ENCODE measurements around the gene NBPF3. TPM values are rescaled to one million over a fixed set of nuclear protein-coding genes. Genes with fewer than 3 reads are reported as not detected.

Gene NBPF3
- total and polyA plus RNA-seq, 7 donors: 2.0 to 11.6 (median 4.9) TPM

GRCh38 chr1:21509351-21510112 is 69.6 kb downstream of the NBPF3 start, which contains the start of gene ALPL:
Gene ALPL, plus strand, starts transcription at chr1:21509423. Its CDS starts 44,659 bp downstream, at chr1:21554082.
- H3K27me3 ChIP-seq: peaks cover 11 to 51% (median 35%) of the 10 kb centered on the region in 3 donors
- intact Hi-C loops (cut with DNase I): loop anchor here (2.0 kb wide), 2 partner anchors 65 to 149 kb away; no protein-coding TSS in a partner anchor
- H3K36me3 ChIP-seq: no peaks in the 10 kb centered on the region
- peaks cover 0 to 33% (median 27%) of the 10 kb centered on the region in 4 donors for H3K4me1 ChIP-seq
- H3K4me3 ChIP-seq: peak within 1 kb of the TSS in 3 of 4 donors; percentile 7 to 36 (median 33)
- 7 to 21% methylated on average over 67 of the region's 67 CpGs for WGBS, 2 donors
- DNase-seq: no peak
- no peaks in the 10 kb centered on the region for H3K9me3 ChIP-seq
- no peak within 1 kb of the TSS for H3K27ac ChIP-seq
- TF ChIP-seq CTCF (IDR thresholded peaks at IDR 0.05): no peak
- TF ChIP-seq EP300 (IDR thresholded peaks at IDR 0.05): no peak
- no peak for TF ChIP-seq POLR2AphosphoS5 (IDR thresholded peaks at IDR 0.05)
- no peak for TF ChIP-seq POLR2A (IDR thresholded peaks at IDR 0.05)

- H3K27me3 ChIP-seq: peaks cover 11 to 51% (median 35%) of the 10 kb centered on the region in 3 donors
Observed at GRCh38 chr1:21510113-21510493, 70.2 kb downstream of the NBPF3 start.

GRCh38 chr1:21510885-21511578 is 71.1 kb downstream of the NBPF3 start:
- H3K27ac ChIP-seq: peak overlapping the region in 2 of 4 donors; percentile 47 to 65
- H3K27me3 ChIP-seq: peaks cover 11 to 43% (median 35%) of the 10 kb centered on the region in 3 donors
- DNase-seq: no peak
- no peaks in the 10 kb centered on the region for H3K9me3 ChIP-seq
- no peak for TF ChIP-seq CTCF (IDR thresholded peaks at IDR 0.05)
- no peak for TF ChIP-seq POLR2A (IDR thresholded peaks at IDR 0.05)
- no peaks in the 10 kb centered on the region for H3K36me3 ChIP-seq
- peaks cover 0 to 33% (median 27%) of the 10 kb centered on the region in 4 donors for H3K4me1 ChIP-seq
- no peak overlapping the region for H3K4me3 ChIP-seq
- intact Hi-C loops (cut with DNase I): no loop called here
- WGBS, 2 donors: 83 to 86% methylated on average over 9 of the region's 9 CpGs

More at GRCh38 chr1:21510113-21510493, 70.2 kb downstream of the NBPF3 start:
- Histone ChIP-seq H3K4me1 (peaks cover 0 to 33% (median 27%) of the 10 kb centered on the region in 4 donors), H3K4me3 (no peak overlapping the region), H3K27ac (no peak overlapping the region), H3K36me3 (no peaks in the 10 kb centered on the region), H3K9me3 (no peaks in the 10 kb centered on the region)
- DNase-seq: no peak
- intact Hi-C loops (cut with DNase I): no loop called here
- WGBS, 2 donors: 47 to 73% methylated on average over 12 of the region's 12 CpGs
- TF ChIP-seq CTCF (IDR thresholded peaks at IDR 0.05): no peak

- peaks cover 11 to 35% (median 27%) of the 10 kb centered on the region in 3 donors for H3K27me3 ChIP-seq
- intact Hi-C loops (cut with DNase I): no loop called here
- peak; percentile 72 for DNase-seq
Observed at GRCh38 chr1:21511579-21512522, 71.9 kb downstream of the NBPF3 start.

More at GRCh38 chr1:21511579-21512522, 71.9 kb downstream of the NBPF3 start:
- Histone ChIP-seq H3K27ac (peak overlapping the region in 2 of 4 donors; percentile 47 to 65), H3K36me3 (no peaks in the 10 kb centered on the region), H3K4me1 (peaks cover 0 to 33% (median 27%) of the 10 kb centered on the region in 4 donors), H3K4me3 (no peak overlapping the region), H3K9me3 (no peaks in the 10 kb centered on the region)
- peak in 2 of 4 donors; percentile 8 to 48 for TF ChIP-seq POLR2AphosphoS5 (IDR thresholded peaks at IDR 0.05)
- no peak for TF ChIP-seq EP300 (IDR thresholded peaks at IDR 0.05)
- WGBS, 2 donors: 80 to 85% methylated on average over 11 of the region's 11 CpGs
